DOHH2 (cell line): ENCODE results near the gene DOCK4.

Experiments
- H3F3A ChIP-seq: fragments of 200-600 bp; sonication (generic), shearing (Covaris generic); 2 replicates; pipeline ENCODE4 v1.6.0; 2016; ENCODE audit warnings: antibody characterized with exemption, mild to moderate bottlenecking; ENCODE audit not compliant: control insufficient read depth, insufficient read depth
- H3K27ac ChIP-seq: fragments of 200-600 bp; sonication (generic); 2 replicates; pipeline ENCODE4 v1.5.1; 2014; ENCODE audit warnings: low read depth, mild to moderate bottlenecking, low read length, moderate library complexity
- H3K27me3 ChIP-seq: fragments of 200-600 bp; sonication (generic); 2 replicates; pipeline ENCODE4 v1.6.1; 2014; ENCODE audit warnings: mild to moderate bottlenecking, low read length, mixed read lengths; ENCODE audit not compliant: control insufficient read depth
- H3K36me3 ChIP-seq: fragments of 200-600 bp; sonication (generic); 2 replicates; pipeline ENCODE4 v1.6.1; 2014; ENCODE audit warnings: mild to moderate bottlenecking, low read length, moderate library complexity, mixed read lengths; ENCODE audit not compliant: control insufficient read depth
- H3K4me1 ChIP-seq: fragments of 200-600 bp; sonication (generic); 2 replicates; pipeline ENCODE4 v1.6.1; 2014; ENCODE audit warnings: mild to moderate bottlenecking, low read length, mixed read lengths; ENCODE audit not compliant: control insufficient read depth
- H3K4me2 ChIP-seq: fragments of 200-600 bp; sonication (generic); 2 replicates; pipeline ENCODE4 v1.6.0; 2014; ENCODE audit warnings: mild to moderate bottlenecking, low read length, moderate library complexity
- H3K4me3 ChIP-seq: fragments of 200-600 bp; sonication (generic); 2 replicates; pipeline ENCODE4 v1.5.1; 2014; ENCODE audit warnings: mild to moderate bottlenecking, low read length, mixed read lengths
- H3K79me2 ChIP-seq: fragments of 200-600 bp; sonication (generic); 2 replicates; pipeline ENCODE4 v1.6.1; 2014; ENCODE audit warnings: mild to moderate bottlenecking, low read length, mixed read lengths; ENCODE audit not compliant: control insufficient read depth
- H3K9me2 ChIP-seq: fragments of 200-600 bp; sonication (generic); replicated peaks from 2 replicates; pipeline ENCODE4 v1.6.1; 2014; ENCODE audit warnings: mild to moderate bottlenecking, low read length, mixed read lengths; ENCODE audit not compliant: control insufficient read depth
- H3K9me3 ChIP-seq: fragments of 200-600 bp; sonication (generic); 2 replicates; pipeline ENCODE4 v1.6.1; 2014; ENCODE audit warnings: antibody characterized with exemption, low read length, mixed read lengths; ENCODE audit not compliant: control insufficient read depth, insufficient read depth
- H4K20me1 ChIP-seq: fragments of 200-600 bp; sonication (generic); 2 replicates; pipeline ENCODE4 v1.6.0; 2014; ENCODE audit warnings: low read depth, mild to moderate bottlenecking, antibody characterized with exemption, low read length, moderate library complexity; ENCODE audit not compliant: control insufficient read depth, insufficient read depth
- CTCF ChIP-seq: fragments of 200-600 bp; sonication (generic); IDR thresholded peaks from one replicate; pipeline ENCODE4 v1.5.1; 2014; ENCODE audit warnings: antibody characterized with exemption, mild to moderate bottlenecking, low read depth, low read length; ENCODE audit not compliant: poor library complexity, severe bottlenecking
- EZH2phosphoT487 ChIP-seq: fragments of 200-600 bp; sonication (generic); IDR thresholded peaks from 2 replicates; pipeline ENCODE4 v1.6.1; 2017; ENCODE audit warnings: borderline replicate concordance, mild to moderate bottlenecking, antibody characterized with exemption, low read length, moderate library complexity, mixed read lengths

DOCK4 gene

GRCh38 chr7:111813306-111813705 is 392.9 kb downstream of the DOCK4 start:
- H3K9me2 ChIP-seq, result no peaks in the 10 kb centered on the region
- H3K79me2 ChIP-seq, result no peaks in the 10 kb centered on the region
- H3K4me2 ChIP-seq, result no peak overlapping the region
- H3K4me3 ChIP-seq, result no peak overlapping the region
- no peak overlapping the region for H3K27ac ChIP-seq
- H3K36me3 ChIP-seq, result no peaks in the 10 kb centered on the region
- no peaks in the 10 kb centered on the region for H3K9me3 ChIP-seq
- TF ChIP-seq EZH2phosphoT487 (no peak), CTCF (no peak)
- H3K4me1 ChIP-seq, result no peaks in the 10 kb centered on the region
- H4K20me1 ChIP-seq, result no peaks in the 10 kb centered on the region
- H3F3A ChIP-seq, result no peaks in the 10 kb centered on the region
- H3K27me3 ChIP-seq, result no peaks in the 10 kb centered on the region

GRCh38 chr7:111806232-111806631 is 400.0 kb downstream of the DOCK4 start:
- Histone ChIP-seq H3K36me3 (no peaks in the 10 kb centered on the region), H3K9me3 (no peaks in the 10 kb centered on the region), H3K4me3 (no peak overlapping the region), H3K4me1 (no peaks in the 10 kb centered on the region), H3K4me2 (no peak overlapping the region), H3K9me2 (no peaks in the 10 kb centered on the region), H3K27ac (no peak overlapping the region), H3K79me2 (no peaks in the 10 kb centered on the region), H3K27me3 (no peaks in the 10 kb centered on the region), H4K20me1 (no peaks in the 10 kb centered on the region), H3F3A (no peaks in the 10 kb centered on the region)
- no peak for TF ChIP-seq EZH2phosphoT487
- TF ChIP-seq CTCF, result no peak

- Histone ChIP-seq H3K4me1 (no peaks in the 10 kb centered on the region), H3K4me2 (no peak overlapping the region), H3K9me3 (no peaks in the 10 kb centered on the region), H3K4me3 (no peak overlapping the region), H3K27me3 (no peaks in the 10 kb centered on the region), H4K20me1 (no peaks in the 10 kb centered on the region), H3F3A (no peaks in the 10 kb centered on the region), H3K27ac (no peak overlapping the region), H3K79me2 (no peaks in the 10 kb centered on the region), H3K9me2 (no peaks in the 10 kb centered on the region), H3K36me3 (no peaks in the 10 kb centered on the region)
- TF ChIP-seq CTCF (no peak), EZH2phosphoT487 (no peak)
These were observed 403.0 kb downstream of the DOCK4 start for GRCh38 chr7:111803015-111803758.
